CD4-positive, alpha-beta T cell (primary cell): Measurements from ENCODE around the gene TAF3. TPM values are rescaled to one million over a fixed set of nuclear protein-coding genes. Genes with fewer than 3 reads are reported as not detected.

ENCODE experiments used
- ATAC-seq: fragments of 200-7000 bp; cut with Tn5 transposase; one replicate; pipeline ENCODE4 v1.10.0; 2022; ENCODE audit warnings: mild to moderate bottlenecking; ENCODE audit not compliant: poor library complexity
- CTCF ChIA-PET: fragments of 350-600 bp; sonication (Branson Sonifier 250); formaldehyde crosslinking; loops from one replicate; lab custom pipeline; 2021; ENCODE audit warnings: antibody characterized with exemption, inconsistent platforms; lab: Charles Lee
- POLR2A ChIA-PET: fragments of 350-600 bp; sonication (Branson Sonifier 250); formaldehyde crosslinking; loops from one replicate; lab custom pipeline; 2021; ENCODE audit warnings: antibody characterized with exemption, inconsistent platforms; lab: Charles Lee
- DNase-seq, 14 experiments: peaks; one replicate each; pipeline ENCODE4 v3.0.0-alpha.2; 2013 to 2020; ENCODE audit warnings: mixed read lengths in 2 of 14
- H3K27ac ChIP-seq, 2 donors: one replicate each; pipeline versions ENCODE4 v1.5.1 to v1.7.0; 2013; ENCODE audit warnings: low read length in 2 of 2, low read depth in 1 of 2, mild to moderate bottlenecking in 1 of 2
- H3K27me3 ChIP-seq, 2 experiments: 1 replicate in 1 of 2; 2 replicates in 1 of 2; pipeline versions ENCODE4 v1.6.1 to v1.7.0; 2013; ENCODE audit warnings: low read length in 2 of 2, control low read depth in 1 of 2, mild to moderate bottlenecking in 1 of 2, moderate library complexity in 1 of 2; ENCODE audit not compliant: insufficient read depth in 2 of 2, control insufficient read depth in 1 of 2
- H3K36me3 ChIP-seq: one replicate; pipeline ENCODE4 v1.6.1; 2013; ENCODE audit warnings: low read length, control low read depth; ENCODE audit not compliant: insufficient read depth
- H3K4me1 ChIP-seq: one replicate; pipeline ENCODE4 v1.6.1; 2013; ENCODE audit warnings: low read length, control low read depth; ENCODE audit not compliant: insufficient read depth
- H3K4me3 ChIP-seq: one replicate; pipeline ENCODE4 v1.5.1; 2013; ENCODE audit warnings: mild to moderate bottlenecking, low read length, moderate library complexity
- H3K9me3 ChIP-seq, 2 experiments: 1 replicate in 1 of 2; 2 replicates in 1 of 2; pipeline versions ENCODE4 v1.6.1 to v1.7.0; 2013; ENCODE audit warnings: low read length in 2 of 2, mild to moderate bottlenecking in 2 of 2, control low read depth in 1 of 2, moderate library complexity in 1 of 2; ENCODE audit not compliant: control insufficient read depth in 1 of 2, insufficient read depth in 1 of 2
- H3K27ac Mint-ChIP-seq: one replicate; pipeline ENCODE4 v1.8.0; 2020; ENCODE audit warnings: mixed read lengths
- H3K27me3 Mint-ChIP-seq: one replicate; pipeline ENCODE4 v1.8.0; 2021; ENCODE audit warnings: mixed read lengths
- H3K36me3 Mint-ChIP-seq: one replicate; pipeline ENCODE4 v1.8.0; 2021; ENCODE audit warnings: low read depth, mixed read lengths
- H3K4me1 Mint-ChIP-seq: one replicate; pipeline ENCODE4 v1.8.0; 2021; ENCODE audit warnings: low read depth, mixed read lengths
- H3K4me3 Mint-ChIP-seq: one replicate; pipeline ENCODE4 v1.8.0; 2020; ENCODE audit warnings: mild to moderate bottlenecking, mixed read lengths
- H3K9me3 Mint-ChIP-seq: one replicate; pipeline ENCODE4 v1.8.0; 2020; ENCODE audit warnings: mixed read lengths
- CTCF ChIP-seq: fragments of 200-600 bp; IDR thresholded peaks from one replicate; pipeline ENCODE4 v1.8.0; 2022; ENCODE audit warnings: antibody characterized with exemption, mild to moderate bottlenecking
- intact Hi-C, 2 experiments: fragments of 100-400 bp; cut with DNase I in 1 of 2; cut with micrococcal nuclease in 1 of 2; formaldehyde crosslinking; loops; one replicate each; pipeline versions ENCODE4 v1.15.1 to v1.9.0; 2023 to 2025; cut with DNase I, micrococcal nuclease
- total RNA-seq, 174 experiments: library from RNA in 2 of 174; stranded (reverse) in 2 of 174; gene quantifications; one replicate each; pipeline ENCODE4 v1.2.3 and lab custom pipeline; 2021 to 2026

Gene TAF3
- total RNA-seq, 2 experiments from 2014 or later, result 12.6 to 12.8 TPM

DNA sequence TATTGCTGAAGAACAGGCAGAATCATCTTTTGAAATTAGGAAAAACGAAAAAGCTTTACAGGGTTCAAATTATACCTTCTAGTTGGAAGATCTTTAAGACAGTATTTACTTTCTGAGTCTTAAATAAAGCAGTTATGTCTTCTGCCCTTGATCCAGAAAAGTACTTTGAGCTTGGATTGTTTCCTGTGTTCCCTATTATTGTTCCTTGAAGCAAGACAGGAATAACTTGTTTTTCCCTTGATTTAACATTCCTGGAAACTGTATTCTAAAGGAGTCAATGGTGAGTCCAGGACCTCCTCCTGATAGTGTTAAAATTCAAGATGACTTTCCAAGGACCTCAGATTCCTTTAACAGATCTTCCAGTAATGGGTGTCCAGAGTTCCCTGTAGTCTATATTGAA lies 161.9 kb downstream of the TAF3 start:
- ATAC-seq, result no peak
- H3K4me3 Mint-ChIP-seq, result no peak overlapping the region
- Histone ChIP-seq H3K9me3 (no peaks in the 10 kb centered on the region), H3K36me3 (peaks cover 28% of the 10 kb centered on the region), H3K4me1 (no peaks in the 10 kb centered on the region), H3K4me3 (no peak overlapping the region), H3K27ac (no peak overlapping the region), H3K27me3 (no peaks in the 10 kb centered on the region)
- no peak for DNase-seq
- CTCF ChIA-PET, result no interaction called here
- intact Hi-C loops, result no loop called here
- H3K36me3 Mint-ChIP-seq, result peaks cover 67% of the 10 kb centered on the region
- no peak for TF ChIP-seq CTCF
- no peak overlapping the region for H3K27ac Mint-ChIP-seq
- POLR2A ChIA-PET, result interaction anchor here (0.9 kb wide), 1 partner anchor 12 kb away, joined by 3 read pairs; no protein-coding TSS in a partner anchor
- H3K9me3 Mint-ChIP-seq, result no peaks in the 10 kb centered on the region
- H3K4me1 Mint-ChIP-seq, result peaks cover 3% of the 10 kb centered on the region
- H3K27me3 Mint-ChIP-seq, result no peaks in the 10 kb centered on the region

DNA sequence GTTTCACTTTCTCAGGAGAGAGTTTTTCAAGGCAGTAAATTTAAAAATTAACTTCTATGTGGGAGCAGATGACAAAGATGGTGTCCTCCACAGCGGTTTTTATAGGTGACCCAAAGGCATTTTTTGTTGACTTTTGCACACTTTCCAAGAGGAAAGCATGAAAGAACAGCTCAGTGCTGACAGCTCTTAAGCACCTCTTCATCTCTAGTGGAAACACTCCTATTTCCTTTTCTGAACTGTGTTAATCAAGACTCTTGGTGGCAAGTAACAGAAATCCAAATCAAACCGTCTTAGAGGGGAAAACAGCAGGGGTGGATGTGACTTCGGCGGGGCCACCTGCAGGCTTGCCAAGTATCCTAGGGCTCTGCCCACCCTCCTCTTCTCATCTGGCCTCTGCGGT lies 164.4 kb downstream of the TAF3 start:
- intact Hi-C loops, result no loop called here
- H3K4me1 Mint-ChIP-seq, result peaks cover 6% of the 10 kb centered on the region
- POLR2A ChIA-PET, result no interaction called here

DNA sequence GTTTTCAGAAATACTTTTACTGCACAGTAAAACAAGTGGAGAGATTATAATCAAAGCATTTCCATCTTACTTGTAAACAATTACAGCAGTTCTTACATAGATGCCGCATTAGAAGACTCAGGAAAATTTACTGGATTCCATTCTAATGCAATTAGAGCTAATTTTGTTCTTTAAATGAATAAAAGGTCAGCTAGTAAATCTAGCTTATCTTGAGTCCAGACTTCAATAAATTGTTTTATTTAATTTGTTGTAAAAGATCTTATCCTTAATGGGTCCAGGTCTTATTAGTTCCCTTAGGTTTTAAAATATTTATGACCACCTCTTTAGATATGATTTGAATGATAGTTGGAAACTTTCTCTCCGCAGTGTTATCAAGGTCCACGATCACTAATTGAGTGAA lies 166.0 kb downstream of the TAF3 start:
- Histone ChIP-seq H3K36me3 (peaks cover 15% of the 10 kb centered on the region), H3K27ac (no peak overlapping the region), H3K4me3 (no peak overlapping the region), H3K4me1 (no peaks in the 10 kb centered on the region), H3K9me3 (no peaks in the 10 kb centered on the region), H3K27me3 (no peaks in the 10 kb centered on the region)
- intact Hi-C loops, result no loop called here
- no peak for ATAC-seq
- Mint-ChIP-seq H3K4me3 (no peak overlapping the region), H3K36me3 (peaks cover 56% of the 10 kb centered on the region), H3K9me3 (no peaks in the 10 kb centered on the region), H3K27ac (no peak overlapping the region), H3K4me1 (peaks cover 6% of the 10 kb centered on the region), H3K27me3 (no peaks in the 10 kb centered on the region)
- ChIA-PET CTCF (no interaction called here), POLR2A (interaction anchor here (0.6 to 0.9 kb wide), 2 partner anchors 24 to 48 kb away, joined by 3 to 4 read pairs; no protein-coding TSS in a partner anchor)
- no peak for DNase-seq
- TF ChIP-seq CTCF, result no peak

More for the DNA sequence above, 164.4 kb downstream of the TAF3 start:
- Histone ChIP-seq H3K27me3 (no peaks in the 10 kb centered on the region), H3K4me3 (no peak overlapping the region), H3K4me1 (no peaks in the 10 kb centered on the region), H3K27ac (no peak overlapping the region), H3K36me3 (peaks cover 25% of the 10 kb centered on the region), H3K9me3 (no peaks in the 10 kb centered on the region)
- no peak for DNase-seq
- Mint-ChIP-seq H3K9me3 (no peaks in the 10 kb centered on the region), H3K27me3 (no peaks in the 10 kb centered on the region), H3K36me3 (peaks cover 64% of the 10 kb centered on the region), H3K27ac (no peak overlapping the region), H3K4me3 (no peak overlapping the region)
- CTCF ChIA-PET, result no interaction called here
- TF ChIP-seq CTCF, result no peak
- no peak for ATAC-seq
